HCT116 (cell line): Measurements from ENCODE around the gene KRTAP4-1. TPM values are rescaled to one million over a fixed set of nuclear protein-coding genes. Genes with fewer than 3 reads are reported as not detected.

ENCODE experiments used
- ATAC-seq: fragments of 200-7000 bp; cut with Tn5 transposase; 2 replicates; pipeline ENCODE4 v1.9.1; 2020; ENCODE audit warnings: mild to moderate bottlenecking, moderate library complexity
- BruUV-seq: library from RNA; stranded (reverse); fragments of 400-500 nt; replicated peaks from 2 replicates; lab custom pipeline; 2021; lab: Mats Ljungman, UMichigan
- CTCF ChIA-PET: fragments of 300-600 bp; sonication (Branson Sonifier 250); formaldehyde crosslinking; loops from one replicate; lab custom pipeline; 2021; ENCODE audit warnings: antibody characterized with exemption; lab: Charles Lee
- POLR2A ChIA-PET: fragments of 300-600, 350-600 bp; sonication (Branson Sonifier 250); formaldehyde crosslinking; loops from one replicate; lab custom pipeline; 2021; ENCODE audit warnings: antibody characterized with exemption; lab: Charles Lee
- RAD21 ChIA-PET, 2 experiments: fragments of 300-600 bp; sonication (Branson Sonifier 250); formaldehyde crosslinking; loops; one replicate each; lab custom pipeline; 2023; ENCODE audit warnings: low total read pairs in 2 of 2; ENCODE audit not compliant: uncharacterized antibody in 2 of 2, unreplicated experiment in 2 of 2, low non-redundant PET in 1 of 2; lab: Charles Lee
- DNase-seq: peaks from one replicate; pipeline ENCODE4 v3.0.0-alpha.2; 2010; ENCODE audit warnings: low read depth, low spot score
- H2AFZ ChIP-seq: fragments of 200-600 bp; shearing (Covaris generic), sonication (generic); 2 replicates; pipeline ENCODE4 v1.6.1; 2017; ENCODE audit warnings: low read depth, mixed run types, mixed read lengths, antibody characterized with exemption, low read length; ENCODE audit not compliant: poor library complexity, severe bottlenecking
- H3K27ac ChIP-seq: 2 replicates; pipeline ENCODE4 v1.5.1; 2012; ENCODE audit warnings: low read depth, low read length
- H3K27me3 ChIP-seq: fragments of 200-600 bp; sonication (generic); 2 replicates; pipeline ENCODE4 v1.6.1; 2016; ENCODE audit warnings: mixed run types, low read length, mixed read lengths; ENCODE audit not compliant: insufficient read depth
- H3K36me3 ChIP-seq, 2 experiments: fragments of 200-500 bp in 1 of 2; fragments of 200-600 bp in 1 of 2; sonication (Bioruptor generic) in 1 of 2; sonication (generic) in 1 of 2; 2 replicates each; pipeline versions ENCODE4 v1.5.1 to v1.6.1; 2014 to 2016; ENCODE audit warnings: low read length in 2 of 2, inconsistent platforms in 1 of 2, mixed read lengths in 1 of 2, mixed run types in 1 of 2; ENCODE audit not compliant: insufficient read depth in 2 of 2, control insufficient read depth in 1 of 2
- H3K4me1 ChIP-seq, 2 experiments: fragments of 200-600 bp in 1 of 2; sonication (generic) in 1 of 2; 2 replicates each; pipeline versions ENCODE4 v1.5.1 to v1.6.1; 2012 to 2017; ENCODE audit warnings: low read length in 2 of 2, inconsistent platforms in 1 of 2, mild to moderate bottlenecking in 1 of 2, mixed read lengths in 1 of 2, mixed run types in 1 of 2, moderate library complexity in 1 of 2; ENCODE audit not compliant: insufficient read depth in 2 of 2, control insufficient read depth in 1 of 2
- H3K4me2 ChIP-seq: fragments of 200-600 bp; sonication (generic); 2 replicates; pipeline ENCODE4 v1.6.1; 2017; ENCODE audit warnings: mixed run types, low read length, mixed read lengths
- H3K4me3 ChIP-seq, 2 experiments: fragments of 200-600 bp in 1 of 2; sonication (generic) in 1 of 2; replicated peaks in 1 of 2; 2 replicates each; pipeline ENCODE4 v1.5.1; 2011 to 2016; ENCODE audit warnings: low read length in 2 of 2, control low read depth in 1 of 2, low read depth in 1 of 2, mild to moderate bottlenecking in 1 of 2, mixed read lengths in 1 of 2, mixed run types in 1 of 2
- H3K79me2 ChIP-seq: fragments of 200-600 bp; sonication (generic); 2 replicates; pipeline ENCODE4 v1.6.1; 2017; ENCODE audit warnings: mild to moderate bottlenecking, mixed run types, low read length, moderate library complexity, mixed read lengths; ENCODE audit not compliant: insufficient read depth
- H3K9ac ChIP-seq: fragments of 200-600 bp; sonication (generic); 2 replicates; pipeline ENCODE4 v1.6.1; 2016; ENCODE audit warnings: low read length, mixed read lengths
- H3K9me2 ChIP-seq: fragments of 200-600 bp; sonication (generic), shearing (Covaris generic); 2 replicates; pipeline ENCODE4 v1.6.1; 2017; ENCODE audit warnings: mixed run types, mild to moderate bottlenecking, moderate library complexity; ENCODE audit not compliant: insufficient read depth
- H3K9me3 ChIP-seq, 2 experiments: fragments of 200-500 bp in 1 of 2; fragments of 200-600 bp in 1 of 2; sonication (Bioruptor generic) in 1 of 2; sonication (generic) in 1 of 2; 2 replicates each; pipeline ENCODE4 v1.6.1; 2014 to 2017; ENCODE audit warnings: low read length in 2 of 2, mixed read lengths in 2 of 2, inconsistent platforms in 1 of 2, low read depth in 1 of 2, mild to moderate bottlenecking in 1 of 2, mixed run types in 1 of 2, moderate library complexity in 1 of 2; ENCODE audit not compliant: control insufficient read depth in 1 of 2, insufficient read depth in 1 of 2
- H4K20me1 ChIP-seq: fragments of 200-600 bp; sonication (generic), shearing (Covaris generic); 2 replicates; pipeline ENCODE4 v1.6.1; 2017; ENCODE audit warnings: mixed run types, mild to moderate bottlenecking, moderate library complexity; ENCODE audit not compliant: insufficient read depth
- CTCF ChIP-seq, 3 experiments: fragments of 200-600 bp in 1 of 3; sonication (generic) in 1 of 3; IDR thresholded peaks in 2 of 3; conservative IDR thresholded peaks in 1 of 3; 2 replicates each; pipeline ENCODE4 v1.5.1; 2012 to 2017; ENCODE audit warnings: low read depth in 2 of 3, low read length in 2 of 3, antibody characterized with exemption in 1 of 3, borderline replicate concordance in 1 of 3, control low read depth in 1 of 3, mild to moderate bottlenecking in 1 of 3, mixed read lengths in 1 of 3, mixed run types in 1 of 3, moderate library complexity in 1 of 3; ENCODE audit not compliant: insufficient read depth in 1 of 3
- EGR1 ChIP-seq: IDR thresholded peaks from 2 replicates; pipeline ENCODE4 v1.6.1; 2012; ENCODE audit warnings: low read depth
- ELF1 ChIP-seq: IDR thresholded peaks from 2 replicates; pipeline ENCODE4 v1.6.1; 2012; ENCODE audit warnings: low read depth, borderline replicate concordance
- EZH2 ChIP-seq: fragments of 200-600 bp; sonication (generic); IDR thresholded peaks from 2 replicates; pipeline ENCODE4 v1.6.1; 2017; ENCODE audit warnings: antibody characterized with exemption, mixed run types
- EZH2phosphoT487 ChIP-seq: fragments of 200-600 bp; IDR thresholded peaks from 2 replicates; pipeline ENCODE4 v1.6.1; 2018; ENCODE audit warnings: antibody characterized with exemption, borderline replicate concordance
- JUND ChIP-seq: IDR thresholded peaks from 2 replicates; pipeline ENCODE4 v1.6.1; 2012
- POLR2AphosphoS5 ChIP-seq: IDR thresholded peaks from 2 replicates; pipeline ENCODE4 v1.6.1; 2011; ENCODE audit warnings: mild to moderate bottlenecking, low read depth, low read length, moderate library complexity
- RAD21 ChIP-seq: IDR thresholded peaks from 2 replicates; pipeline ENCODE4 v1.6.1; 2012; ENCODE audit warnings: low read depth, mild to moderate bottlenecking
- REST ChIP-seq: IDR thresholded peaks from 2 replicates; pipeline ENCODE4 v1.6.1; 2012; ENCODE audit warnings: low read depth
- SIN3A ChIP-seq: IDR thresholded peaks from 2 replicates; pipeline ENCODE4 v1.6.1; 2012; ENCODE audit warnings: low read depth
- SRF ChIP-seq: IDR thresholded peaks from 2 replicates; pipeline ENCODE4 v1.6.1; 2012; ENCODE audit warnings: low read depth
- YY1 ChIP-seq: IDR thresholded peaks from 2 replicates; pipeline ENCODE4 v1.6.1; 2011; ENCODE audit warnings: low read length, low read depth, moderate library complexity, mild to moderate bottlenecking; ENCODE audit not compliant: insufficient replicate concordance; ENCODE audit errors: extremely low read depth
- intact Hi-C: fragments of 100-400 bp; cut with micrococcal nuclease; formaldehyde crosslinking; loops from 2 replicates; pipeline ENCODE4 v1.10.0; 2022
- total RNA-seq: library from RNA; stranded (reverse); gene quantifications from one replicate; pipeline ENCODE4 v1.2.1, GENCODE V29; 2021; ENCODE audit not compliant: unreplicated experiment

Gene KRTAP4-1
- total RNA-seq, 1 experiment from 2014 or later: not detected

GRCh38 chr17:41186872-41187271, 2.2 kb upstream of the KRTAP4-1 start:
- Histone ChIP-seq H3K79me2 (no peaks in the 10 kb centered on the region), H3K27me3 (no peaks in the 10 kb centered on the region), H3K36me3 (no peaks in the 10 kb centered on the region), H2AFZ (no peak overlapping the region), H3K4me3 (no peak overlapping the region), H4K20me1 (no peaks in the 10 kb centered on the region), H3K9ac (no peak overlapping the region), H3K4me1 (peaks cover 0 to 10% of the 10 kb centered on the region in 2 experiments; a peak in 1 of 4 replicates), H3K9me2 (no peaks in the 10 kb centered on the region), H3K4me2 (no peak overlapping the region), H3K27ac (no peak overlapping the region), H3K9me3 (no peaks in the 10 kb centered on the region)
- CTCF ChIA-PET: no interaction called here
- RAD21 ChIA-PET: no interaction called here
- intact Hi-C loops: no loop called here
- TF ChIP-seq JUND (no peak), YY1 (no peak), RAD21 (no peak), EZH2phosphoT487 (no peak), CTCF (IDR thresholded peaks at IDR 0.05 in 2 of 3, conservative IDR thresholded peaks at IDR 0.05 in 1 of 3; ENCODE audit: borderline replicate concordance in 1 of 3, insufficient read depth in 1 of 3, low read depth in 2 of 3, low read length in 2 of 3) (no peak)
- no TSS peak for BruUV-seq
- DNase-seq (no peak), ATAC-seq (no peak)
- POLR2A ChIA-PET: no interaction called here

- TF ChIP-seq SRF: no peak
- no peak for TF ChIP-seq EZH2
- TF ChIP-seq EGR1: no peak
- TF ChIP-seq JUND: no peak
- no peak for TF ChIP-seq CTCF (IDR thresholded peaks at IDR 0.05 in 2 of 3, conservative IDR thresholded peaks at IDR 0.05 in 1 of 3; ENCODE audit: borderline replicate concordance in 1 of 3, insufficient read depth in 1 of 3, low read depth in 2 of 3, low read length in 2 of 3)
- TF ChIP-seq REST: no peak
- TF ChIP-seq SIN3A: no peak
- TF ChIP-seq POLR2AphosphoS5: no peak
- no peak for TF ChIP-seq ELF1
- no peak overlapping the region for H3K27ac ChIP-seq
- H3K9me3 ChIP-seq: no peaks in the 10 kb centered on the region
- H3K79me2 ChIP-seq: no peaks in the 10 kb centered on the region
- no TSS peak for BruUV-seq
- ChIA-PET CTCF (no interaction called here), POLR2A (interaction anchor here (0.6 kb wide), 1 partner anchor 281 kb away, joined by 5 read pairs; no protein-coding TSS in a partner anchor), RAD21 (no interaction called here)
- no peak overlapping the region for H3K9ac ChIP-seq
- no peak overlapping the region for H3K4me3 ChIP-seq
- no peaks in the 10 kb centered on the region for H3K9me2 ChIP-seq
- H3K4me2 ChIP-seq: no peak overlapping the region
- DNase-seq (no peak), ATAC-seq (no peak)
- intact Hi-C loops: no loop called here
- peaks cover 0 to 10% of the 10 kb centered on the region in 2 experiments; a peak in 1 of 4 replicates for H3K4me1 ChIP-seq
- H4K20me1 ChIP-seq: no peaks in the 10 kb centered on the region
- H3K36me3 ChIP-seq: no peaks in the 10 kb centered on the region
- no peaks in the 10 kb centered on the region for H3K27me3 ChIP-seq
- H2AFZ ChIP-seq: peak overlapping the region; percentile 24
Measured at GRCh38 chr17:41185001-41185400, 290 bp upstream of the KRTAP4-1 start.
